GM21717 (cell line): ENCODE results near the gene BCL11B.

Source experiments
- ATAC-seq: cut with Tn5 transposase; IDR thresholded peaks from one replicate; pipeline ENCODE4 v1.9.1; 2021; ENCODE audit warnings: mild to moderate bottlenecking, moderate library complexity; ENCODE audit not compliant: unreplicated experiment

The BCL11B gene

GRCh38 chr14:99168330-99168729, 103.7 kb downstream of the BCL11B start:
- ATAC-seq, result no peak

GRCh38 chr14:99166506-99166905, 105.5 kb downstream of the BCL11B start:
- no peak for ATAC-seq

- no peak for ATAC-seq
Observed at GRCh38 chr14:99164712-99165111, 107.3 kb downstream of the BCL11B start.

GRCh38 chr14:99163446-99163845, 108.6 kb downstream of the BCL11B start:
- ATAC-seq, result no peak

- no peak for ATAC-seq
Observed at GRCh38 chr14:99159341-99160340, 112.4 kb downstream of the BCL11B start.

GRCh38 chr14:99158646-99159165, 113.3 kb downstream of the BCL11B start:
- ATAC-seq, result no peak

GRCh38 chr14:99158150-99158549, 113.8 kb downstream of the BCL11B start:
- ATAC-seq, result no peak

GRCh38 chr14:99157676-99158075, 114.3 kb downstream of the BCL11B start:
- no peak for ATAC-seq

GRCh38 chr14:99157246-99157645, 114.8 kb downstream of the BCL11B start:
- no peak for ATAC-seq

- ATAC-seq, result no peak
Observed at GRCh38 chr14:99156814-99157213, 115.2 kb downstream of the BCL11B start.

GRCh38 chr14:99156090-99156425, 115.9 kb downstream of the BCL11B start:
- no peak for ATAC-seq

- no peak for ATAC-seq
Observed at GRCh38 chr14:99155173-99156089, 116.6 kb downstream of the BCL11B start.

GRCh38 chr14:99150236-99150635, 121.8 kb downstream of the BCL11B start:
- ATAC-seq, result no peak

- no peak for ATAC-seq
Observed at GRCh38 chr14:99148861-99149610, 123.0 kb downstream of the BCL11B start.

GRCh38 chr14:99148131-99148530, 123.9 kb downstream of the BCL11B start:
- no peak for ATAC-seq

GRCh38 chr14:99147366-99147740, 124.6 kb downstream of the BCL11B start:
- no peak for ATAC-seq

GRCh38 chr14:99146616-99147365, 125.2 kb downstream of the BCL11B start:
- ATAC-seq, result no peak

- ATAC-seq, result no peak
Observed at GRCh38 chr14:99145307-99145706, 126.7 kb downstream of the BCL11B start.

- no peak for ATAC-seq
Observed at GRCh38 chr14:99143793-99144192, 128.2 kb downstream of the BCL11B start.

- ATAC-seq, result no peak
Observed at GRCh38 chr14:99143126-99143525, 128.9 kb downstream of the BCL11B start.
